ENCODE data around the gene CLIP2. TPM values are rescaled to one million over a fixed set of nuclear protein-coding genes. Genes with fewer than 3 reads are reported as not detected.
"Not testable (repeated sequence)": the region's sequence is repeated elsewhere in the genome, so short reads cannot be mapped to it uniquely, and the experiment has no call there.

Gene CLIP2
- total RNA-seq, 1 donor from 2014 or later, result 110 TPM

- peaks cover 4% of the 10 kb centered on the region for H3K27me3 Mint-ChIP-seq (ENCODE audit: unreplicated experiment)
- no peak overlapping the region for H3K27ac Mint-ChIP-seq (ENCODE audit: unreplicated experiment)
- H3K36me3 Mint-ChIP-seq (ENCODE audit: low read depth, unreplicated experiment), result peaks cover 8% of the 10 kb centered on the region
- DNase-seq (ENCODE audit: low spot score), result no peak
- H3K9me3 Mint-ChIP-seq (ENCODE audit: unreplicated experiment), result no peaks in the 10 kb centered on the region
- H3K4me1 Mint-ChIP-seq (ENCODE audit: unreplicated experiment), result no peaks in the 10 kb centered on the region
- no peak overlapping the region for H3K4me3 Mint-ChIP-seq (ENCODE audit: unreplicated experiment)
- no peak for TF ChIP-seq CTCF (IDR thresholded peaks at IDR 0.05; ENCODE audit: unreplicated experiment)
Observed at GRCh38 chr7:74438327-74438726, 149.1 kb downstream of the CLIP2 start.

GRCh38 chr7:74439541-74439940 lies 150.3 kb downstream of the CLIP2 start:
- TF ChIP-seq CTCF (IDR thresholded peaks at IDR 0.05; ENCODE audit: unreplicated experiment), result no peak
- Mint-ChIP-seq H3K36me3 (ENCODE audit: low read depth, unreplicated experiment) (peaks cover 8% of the 10 kb centered on the region), H3K9me3 (ENCODE audit: unreplicated experiment) (no peaks in the 10 kb centered on the region), H3K27me3 (ENCODE audit: unreplicated experiment) (peaks cover 4% of the 10 kb centered on the region), H3K4me1 (ENCODE audit: unreplicated experiment) (no peaks in the 10 kb centered on the region), H3K4me3 (ENCODE audit: unreplicated experiment) (no peak overlapping the region), H3K27ac (ENCODE audit: unreplicated experiment) (no peak overlapping the region)
- no peak for DNase-seq (ENCODE audit: low spot score)

DNA sequence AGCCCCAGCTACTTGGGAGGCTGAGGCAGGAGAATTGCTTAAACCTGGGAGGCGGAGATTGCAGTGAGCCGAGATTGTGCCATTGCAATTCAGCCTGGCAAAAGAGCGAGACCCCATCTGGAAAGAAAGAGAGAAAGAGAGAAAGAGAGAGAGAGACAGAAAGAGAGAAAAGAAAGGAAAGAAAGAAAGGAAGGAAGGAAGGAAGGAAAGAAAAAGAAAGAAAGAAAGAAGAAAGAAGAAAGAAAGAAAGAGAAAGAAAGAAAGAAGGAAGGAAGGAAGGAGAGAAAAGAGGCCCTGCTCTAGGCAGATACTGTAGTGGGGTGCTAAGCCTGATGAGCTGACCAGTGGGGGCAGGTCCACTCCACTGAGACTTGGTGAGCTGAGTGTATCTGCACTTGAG lies 150.9 kb downstream of the CLIP2 start:
- H3K4me1 Mint-ChIP-seq (ENCODE audit: unreplicated experiment); H3K36me3 Mint-ChIP-seq (ENCODE audit: low read depth, unreplicated experiment); H3K27ac Mint-ChIP-seq (ENCODE audit: unreplicated experiment); H3K4me3 Mint-ChIP-seq (ENCODE audit: unreplicated experiment); DNase-seq (ENCODE audit: low spot score); H3K27me3 Mint-ChIP-seq (ENCODE audit: unreplicated experiment); H3K9me3 Mint-ChIP-seq (ENCODE audit: unreplicated experiment): not testable (repeated sequence)

- TF ChIP-seq CTCF (IDR thresholded peaks at IDR 0.05; ENCODE audit: unreplicated experiment), result no peak
- Mint-ChIP-seq H3K27me3 (ENCODE audit: unreplicated experiment) (peaks cover 4% of the 10 kb centered on the region), H3K36me3 (ENCODE audit: low read depth, unreplicated experiment) (peaks cover 8% of the 10 kb centered on the region), H3K9me3 (ENCODE audit: unreplicated experiment) (no peaks in the 10 kb centered on the region), H3K27ac (ENCODE audit: unreplicated experiment) (no peak overlapping the region), H3K4me3 (ENCODE audit: unreplicated experiment) (no peak overlapping the region), H3K4me1 (ENCODE audit: unreplicated experiment) (no peaks in the 10 kb centered on the region)
- DNase-seq (ENCODE audit: low spot score), result no peak
Observed at GRCh38 chr7:74441801-74442200, 152.6 kb downstream of the CLIP2 start.

- no peak for TF ChIP-seq CTCF (IDR thresholded peaks at IDR 0.05; ENCODE audit: unreplicated experiment)
- Mint-ChIP-seq H3K27me3 (ENCODE audit: unreplicated experiment) (peaks cover 3% of the 10 kb centered on the region), H3K9me3 (ENCODE audit: unreplicated experiment) (no peaks in the 10 kb centered on the region), H3K4me3 (ENCODE audit: unreplicated experiment) (no peak overlapping the region), H3K36me3 (ENCODE audit: low read depth, unreplicated experiment) (peaks cover 3% of the 10 kb centered on the region), H3K4me1 (ENCODE audit: unreplicated experiment) (no peaks in the 10 kb centered on the region), H3K27ac (ENCODE audit: unreplicated experiment) (no peak overlapping the region)
- no peak for DNase-seq (ENCODE audit: low spot score)
Observed at GRCh38 chr7:74443543-74444247, 154.5 kb downstream of the CLIP2 start.

Measured in endothelial cell (in vitro differentiated cells).